Neural progenitor cell (in vitro differentiated cells): ENCODE measurements around the gene INPP5K. TPM values are rescaled to one million over a fixed set of nuclear protein-coding genes. Genes with fewer than 3 reads are reported as not detected.

Source experiments
- DNase-seq: peaks from one replicate; pipeline ENCODE4 v3.0.0-alpha.2; 2016; ENCODE audit warnings: low spot score
- H2AFZ ChIP-seq: fragments of 200-600 bp; sonication (generic); replicated peaks from 2 replicates; pipeline ENCODE4 v1.6.1; 2016; ENCODE audit warnings: antibody characterized with exemption
- H3F3A ChIP-seq: fragments of 200-600 bp; sonication (generic); 2 replicates; pipeline ENCODE4 v1.6.1; 2016; ENCODE audit warnings: antibody characterized with exemption, low read depth
- H3K27ac ChIP-seq: fragments of 200-600 bp; sonication (generic); 2 replicates; pipeline ENCODE4 v1.5.1; 2016; ENCODE audit warnings: mild to moderate bottlenecking
- H3K27me3 ChIP-seq: fragments of 200-600 bp; sonication (generic); 2 replicates; pipeline ENCODE4 v1.6.1; 2016; ENCODE audit warnings: mild to moderate bottlenecking, moderate library complexity
- H3K36me3 ChIP-seq: fragments of 200-600 bp; sonication (generic); 2 replicates; pipeline ENCODE4 v1.5.1; 2016
- H3K4me1 ChIP-seq: fragments of 200-600 bp; sonication (generic); 2 replicates; pipeline ENCODE4 v1.6.1; 2016; ENCODE audit warnings: mixed run types
- H3K4me2 ChIP-seq: fragments of 200-600 bp; sonication (generic); 2 replicates; pipeline ENCODE4 v1.6.1; 2016
- H3K4me3 ChIP-seq: fragments of 200-600 bp; sonication (generic); 2 replicates; pipeline ENCODE4 v1.5.1; 2016
- H3K79me2 ChIP-seq: fragments of 200-600 bp; sonication (generic); 2 replicates; pipeline ENCODE4 v1.6.1; 2016; ENCODE audit warnings: low read depth
- H3K9ac ChIP-seq: fragments of 200-600 bp; sonication (generic); 2 replicates; pipeline ENCODE4 v1.6.1; 2016
- H3K9me3 ChIP-seq: fragments of 200-600 bp; sonication (generic); 2 replicates; pipeline ENCODE4 v1.5.1; 2016; ENCODE audit warnings: low read depth
- H4K20me1 ChIP-seq: fragments of 200-600 bp; sonication (generic); 2 replicates; pipeline ENCODE4 v1.6.1; 2016; ENCODE audit warnings: low read depth
- H3K27ac Mint-ChIP-seq: 3 replicates; pipeline ENCODE4 v1.8.0; 2021; ENCODE audit warnings: mixed read lengths
- H3K27me3 Mint-ChIP-seq: 2 replicates; pipeline ENCODE4 v1.8.0; 2022; ENCODE audit warnings: low read depth, mild to moderate bottlenecking, inconsistent platforms, moderate library complexity, mixed read lengths; ENCODE audit not compliant: insufficient read depth
- H3K36me3 Mint-ChIP-seq: 3 replicates; pipeline ENCODE4 v1.8.0; 2021; ENCODE audit warnings: mixed read lengths
- H3K4me1 Mint-ChIP-seq: 3 replicates; pipeline ENCODE4 v1.8.0; 2021; ENCODE audit warnings: mixed read lengths
- H3K4me3 Mint-ChIP-seq: 3 replicates; pipeline ENCODE4 v1.8.0; 2021; ENCODE audit warnings: mild to moderate bottlenecking, moderate library complexity, mixed read lengths
- H3K9me3 Mint-ChIP-seq: 3 replicates; pipeline ENCODE4 v1.8.0; 2020; ENCODE audit warnings: mixed read lengths
- EZH2 ChIP-seq: fragments of 200-600 bp; sonication (generic); IDR thresholded peaks from 2 replicates; pipeline ENCODE4 v1.6.1; 2017; ENCODE audit warnings: antibody characterized with exemption, mild to moderate bottlenecking, moderate library complexity
- EZH2phosphoT487 ChIP-seq: fragments of 200-600 bp; sonication (generic); IDR thresholded peaks from 2 replicates; pipeline ENCODE4 v1.6.1; 2017; ENCODE audit warnings: antibody characterized with exemption
- total RNA-seq: library from RNA; depleted of rRNA; stranded (reverse); fragments of >200 nt; gene quantifications from 2 replicates; pipeline ENCODE4 v1.2.3, GENCODE V29; 2015; ENCODE audit warnings: low replicate concordance
- TF ChIP-seq, protein P1 (sequence below): fragments of 200-600 bp; sonication (generic); IDR thresholded peaks from 2 replicates; pipeline ENCODE4 v1.5.1; 2017; ENCODE audit warnings: antibody characterized with exemption, mild to moderate bottlenecking

INPP5K gene
- total RNA-seq, 1 donor from 2014 or later = 11.7 TPM

DNA sequence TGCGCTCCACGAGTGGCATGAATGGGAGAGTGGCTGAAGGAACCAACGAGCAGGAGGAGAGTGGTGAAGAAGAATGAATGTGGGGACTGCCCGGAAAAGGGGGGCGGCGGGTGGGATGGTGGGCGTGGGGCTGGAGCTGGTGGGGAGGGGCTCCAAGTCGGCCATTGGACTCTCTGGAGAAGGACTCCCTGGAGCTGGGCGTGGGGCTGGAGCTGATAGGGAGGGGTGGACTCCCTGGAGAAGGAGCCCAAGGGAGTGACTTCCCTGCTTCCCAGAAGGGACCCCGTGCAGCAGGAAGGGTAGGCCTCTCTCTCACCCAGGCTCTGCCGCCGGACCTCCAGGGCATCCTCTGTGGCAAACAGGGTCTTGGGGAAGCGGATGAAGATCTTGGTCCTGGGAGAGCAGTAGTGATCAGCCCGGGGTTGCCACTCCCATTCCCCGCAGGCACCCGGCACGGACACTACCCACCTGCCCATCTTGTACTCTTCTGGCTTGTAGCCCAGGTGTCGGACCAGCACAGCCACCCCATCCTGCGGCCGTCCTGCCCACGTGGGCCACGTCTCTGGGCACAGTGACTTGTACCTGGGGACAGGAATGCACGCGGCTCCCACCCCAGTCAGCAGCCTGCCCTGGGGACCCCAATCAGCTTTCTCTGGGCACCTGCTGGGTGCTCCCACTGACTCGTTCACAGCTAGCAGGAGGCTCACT, 45.5 kb downstream of the INPP5K start:
- peaks cover 9% of the 10 kb centered on the region for H3K36me3 Mint-ChIP-seq
- no peak overlapping the region for H3K4me3 Mint-ChIP-seq
- no peak overlapping the region for H2AFZ ChIP-seq
- H3K27ac ChIP-seq = no peak overlapping the region
- H3K9me3 ChIP-seq = no peaks in the 10 kb centered on the region
- no peak overlapping the region for H3K4me3 ChIP-seq
- H3K36me3 ChIP-seq = no peaks in the 10 kb centered on the region
- peaks cover 4% of the 10 kb centered on the region for H3K4me1 ChIP-seq
- peaks cover 11% of the 10 kb centered on the region for H3F3A ChIP-seq
- DNase-seq = no peak
- no peak overlapping the region for H3K9ac ChIP-seq
- no peaks in the 10 kb centered on the region for H3K79me2 ChIP-seq
- H3K27ac Mint-ChIP-seq = no peak overlapping the region
- H3K9me3 Mint-ChIP-seq = no peaks in the 10 kb centered on the region
- H3K4me1 Mint-ChIP-seq = peaks cover 36% of the 10 kb centered on the region
- H3K4me2 ChIP-seq = no peak overlapping the region
- TF ChIP-seq EZH2phosphoT487 = no peak
- no peak for TF ChIP-seq EZH2
- TF ChIP-seq, protein P1, sequence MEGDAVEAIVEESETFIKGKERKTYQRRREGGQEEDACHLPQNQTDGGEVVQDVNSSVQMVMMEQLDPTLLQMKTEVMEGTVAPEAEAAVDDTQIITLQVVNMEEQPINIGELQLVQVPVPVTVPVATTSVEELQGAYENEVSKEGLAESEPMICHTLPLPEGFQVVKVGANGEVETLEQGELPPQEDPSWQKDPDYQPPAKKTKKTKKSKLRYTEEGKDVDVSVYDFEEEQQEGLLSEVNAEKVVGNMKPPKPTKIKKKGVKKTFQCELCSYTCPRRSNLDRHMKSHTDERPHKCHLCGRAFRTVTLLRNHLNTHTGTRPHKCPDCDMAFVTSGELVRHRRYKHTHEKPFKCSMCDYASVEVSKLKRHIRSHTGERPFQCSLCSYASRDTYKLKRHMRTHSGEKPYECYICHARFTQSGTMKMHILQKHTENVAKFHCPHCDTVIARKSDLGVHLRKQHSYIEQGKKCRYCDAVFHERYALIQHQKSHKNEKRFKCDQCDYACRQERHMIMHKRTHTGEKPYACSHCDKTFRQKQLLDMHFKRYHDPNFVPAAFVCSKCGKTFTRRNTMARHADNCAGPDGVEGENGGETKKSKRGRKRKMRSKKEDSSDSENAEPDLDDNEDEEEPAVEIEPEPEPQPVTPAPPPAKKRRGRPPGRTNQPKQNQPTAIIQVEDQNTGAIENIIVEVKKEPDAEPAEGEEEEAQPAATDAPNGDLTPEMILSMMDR = no peak
- H3K27me3 Mint-ChIP-seq = peaks cover 12% of the 10 kb centered on the region
- no peaks in the 10 kb centered on the region for H3K27me3 ChIP-seq
- H4K20me1 ChIP-seq = peaks cover 10% of the 10 kb centered on the region

DNA sequence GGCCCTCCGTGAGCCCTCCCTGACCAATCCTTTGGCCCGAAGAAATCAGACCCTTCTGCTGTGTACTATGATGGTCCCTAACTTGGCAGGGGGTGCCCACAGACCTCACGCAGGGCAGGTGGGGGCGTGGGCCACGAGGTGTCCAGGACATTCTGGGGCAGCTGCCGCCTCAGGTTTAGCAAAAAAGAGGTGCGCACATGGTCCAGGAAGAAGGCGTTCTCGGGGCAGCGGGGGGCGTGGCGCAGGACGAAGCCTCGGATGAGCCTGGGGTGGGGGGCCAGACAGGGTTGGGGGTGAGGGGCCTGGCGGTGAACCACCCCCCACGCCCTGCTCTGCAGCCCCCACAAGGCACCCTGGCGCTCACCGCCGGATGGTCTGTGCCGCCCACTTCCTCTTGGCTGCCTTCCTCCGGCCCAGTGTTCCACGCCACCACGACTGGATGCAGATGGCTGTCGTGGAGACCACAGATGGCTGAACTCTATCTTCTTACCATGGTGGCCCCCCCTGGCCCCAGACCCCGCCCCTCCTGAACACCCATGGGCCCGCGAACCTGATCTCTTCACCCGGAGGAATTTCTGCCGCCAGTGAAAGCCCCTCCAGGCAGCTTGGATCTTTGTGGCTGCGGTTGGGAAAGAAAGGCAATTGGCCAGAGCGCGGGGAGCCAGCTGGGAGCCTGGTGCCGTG, 46.2 kb downstream of the INPP5K start:
- no peak overlapping the region for H3K4me3 Mint-ChIP-seq
- Histone ChIP-seq H2AFZ (no peak overlapping the region), H3K4me2 (no peak overlapping the region), H3K9ac (no peak overlapping the region), H3F3A (peaks cover 11% of the 10 kb centered on the region), H4K20me1 (peaks cover 10% of the 10 kb centered on the region), H3K9me3 (no peaks in the 10 kb centered on the region), H3K4me3 (no peak overlapping the region), H3K4me1 (peaks cover 4% of the 10 kb centered on the region), H3K36me3 (no peaks in the 10 kb centered on the region), H3K27ac (no peak overlapping the region), H3K79me2 (no peaks in the 10 kb centered on the region), H3K27me3 (no peaks in the 10 kb centered on the region)
- H3K27me3 Mint-ChIP-seq = peaks cover 12% of the 10 kb centered on the region
- H3K27ac Mint-ChIP-seq = no peak overlapping the region
- H3K36me3 Mint-ChIP-seq = peaks cover 9% of the 10 kb centered on the region
- no peaks in the 10 kb centered on the region for H3K9me3 Mint-ChIP-seq
- peaks cover 36% of the 10 kb centered on the region for H3K4me1 Mint-ChIP-seq
- TF ChIP-seq EZH2phosphoT487 = no peak
- no peak for TF ChIP-seq EZH2
- TF ChIP-seq, protein P1 = no peak
- DNase-seq = no peak

DNA sequence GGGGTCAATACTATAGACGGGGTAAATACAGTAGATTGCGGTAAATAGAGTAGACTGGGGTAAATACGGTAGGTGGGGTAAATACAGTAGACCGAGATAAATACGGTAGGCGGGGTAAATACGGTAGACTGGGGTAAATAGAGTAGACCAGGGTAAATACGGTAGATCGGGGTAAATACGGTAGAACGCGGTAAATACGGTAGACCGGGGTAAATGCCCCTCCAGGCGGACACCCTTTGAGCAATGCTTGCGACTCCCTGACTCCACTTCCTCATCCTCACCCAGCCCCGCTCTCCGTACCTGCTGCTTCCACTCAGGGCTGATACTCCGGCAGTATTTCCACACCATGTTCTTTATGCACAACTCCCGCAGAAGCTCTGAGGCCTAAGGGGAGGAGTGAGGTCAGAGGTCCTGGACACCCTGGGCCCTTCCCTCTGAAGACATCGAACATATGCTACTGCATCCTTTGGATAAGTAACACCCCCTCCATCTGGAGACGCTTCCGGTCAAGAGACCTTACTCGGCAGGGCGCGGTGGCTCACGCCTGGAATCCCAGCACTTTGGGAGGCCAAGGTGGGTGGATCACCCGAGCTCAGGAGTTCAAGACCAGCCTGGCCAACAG, 47.1 kb downstream of the INPP5K start:
- Histone ChIP-seq H3K27ac (no peak overlapping the region), H3K4me1 (peaks cover 4% of the 10 kb centered on the region), H3F3A (peaks cover 11% of the 10 kb centered on the region), H4K20me1 (peaks cover 10% of the 10 kb centered on the region), H3K27me3 (no peaks in the 10 kb centered on the region), H3K4me2 (no peak overlapping the region), H3K9me3 (no peaks in the 10 kb centered on the region), H3K4me3 (no peak overlapping the region), H2AFZ (no peak overlapping the region), H3K36me3 (no peaks in the 10 kb centered on the region), H3K9ac (no peak overlapping the region), H3K79me2 (no peaks in the 10 kb centered on the region)
- Mint-ChIP-seq H3K4me3 (peak overlapping the region; percentile 43), H3K4me1 (peaks cover 32% of the 10 kb centered on the region), H3K9me3 (no peaks in the 10 kb centered on the region), H3K36me3 (peaks cover 10% of the 10 kb centered on the region), H3K27ac (no peak overlapping the region), H3K27me3 (peaks cover 12% of the 10 kb centered on the region)
- DNase-seq = peak; percentile 72
- TF ChIP-seq EZH2phosphoT487 (no peak), EZH2 (no peak)
- TF ChIP-seq, protein P1 = no peak
